Measurements from ENCODE around the gene OR9Q1.

GRCh38 chr11:57982776-57983175 lies 40.9 kb upstream of the OR9Q1 start:
- no peak for TF ChIP-seq POLR2AphosphoS5 (IDR thresholded peaks at IDR 0.05; ENCODE audit: borderline replicate concordance, low read depth, low read length)
- TF ChIP-seq EZH2 (IDR thresholded peaks at IDR 0.05), result no peak
